ENCODE results near the gene LARP1B.
"Not testable (repeated sequence)": the region's sequence is repeated elsewhere in the genome, so short reads cannot be mapped to it uniquely, and the experiment has no call there.

DNA sequence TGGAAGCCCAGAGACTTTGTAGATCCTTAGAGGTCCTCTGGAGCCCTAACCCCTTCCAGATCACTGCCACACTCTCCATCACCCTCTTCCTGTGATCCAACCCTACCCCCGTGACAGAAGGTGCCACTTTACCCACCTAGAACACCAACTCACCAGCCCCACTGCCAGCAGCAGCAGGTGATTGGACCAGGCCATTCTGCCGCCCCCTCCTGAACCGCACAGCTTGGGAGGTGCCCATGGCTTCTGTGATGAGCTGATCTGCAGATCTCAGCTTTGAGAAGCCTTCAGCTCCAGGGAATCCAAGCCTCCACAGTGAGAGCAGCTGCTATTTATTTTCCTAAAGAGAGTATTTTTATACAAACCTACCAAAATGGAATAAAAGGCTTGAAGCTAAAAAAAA lies 95.4 kb downstream of the LARP1B start:
- not testable (repeated sequence) for TF ChIP-seq CTCF (IDR thresholded peaks at IDR 0.05; ENCODE audit: low read depth, low read length); POLR2A (IDR thresholded peaks at IDR 0.05; ENCODE audit: extremely low read depth, insufficient read length); MYC (IDR thresholded peaks at IDR 0.05; ENCODE audit: low read depth, low read length); MAX (IDR thresholded peaks at IDR 0.05; ENCODE audit: low read depth, low read length)
